GM23338 (cell line): ENCODE data around the gene APOA1. TPM values are rescaled to one million over a fixed set of nuclear protein-coding genes. Genes with fewer than 3 reads are reported as not detected.

Experiments used
- ATAC-seq: fragments of 200-7000 bp; cut with Tn5 transposase; 3 replicates; pipeline ENCODE4 v1.9.1; 2020
- DNase-seq: peaks from one replicate; pipeline ENCODE4 v3.0.0-alpha.2; 2015; ENCODE audit warnings: low spot score
- H2AFZ ChIP-seq: fragments of 200-600 bp; sonication (generic); 2 replicates; pipeline ENCODE4 v1.8.0; 2016; ENCODE audit warnings: antibody characterized with exemption, mild to moderate bottlenecking, moderate library complexity
- H3F3A ChIP-seq: fragments of 200-600 bp; sonication (generic); replicated peaks from 2 replicates; pipeline ENCODE4 v1.8.0; 2017; ENCODE audit warnings: antibody characterized with exemption, mixed run types, low read depth
- H3K27ac ChIP-seq: fragments of 200-600 bp; sonication (generic); 2 replicates; pipeline ENCODE4 v1.6.1; 2016; ENCODE audit warnings: low read depth
- H3K27me3 ChIP-seq: fragments of 200-600 bp; sonication (generic); 2 replicates; pipeline ENCODE4 v1.8.0; 2016; ENCODE audit warnings: mild to moderate bottlenecking, mixed run types, moderate library complexity; ENCODE audit not compliant: insufficient read depth
- H3K36me3 ChIP-seq: fragments of 200-600 bp; sonication (generic); 2 replicates; pipeline ENCODE4 v1.8.0; 2016; ENCODE audit warnings: mild to moderate bottlenecking; ENCODE audit not compliant: insufficient read depth
- H3K4me1 ChIP-seq: fragments of 200-600 bp; sonication (generic); 2 replicates; pipeline ENCODE4 v1.8.0; 2016; ENCODE audit warnings: mild to moderate bottlenecking, moderate library complexity; ENCODE audit not compliant: insufficient read depth
- H3K4me2 ChIP-seq: fragments of 200-600 bp; sonication (generic); 2 replicates; pipeline ENCODE4 v1.7.1; 2017; ENCODE audit warnings: mixed run types
- H3K4me3 ChIP-seq: fragments of 200-600 bp; sonication (generic); 2 replicates; pipeline ENCODE4 v1.6.1; 2016; ENCODE audit warnings: mixed run types
- H3K79me2 ChIP-seq: fragments of 200-600 bp; sonication (generic); replicated peaks from 2 replicates; pipeline ENCODE4 v1.8.0; 2017; ENCODE audit warnings: mild to moderate bottlenecking; ENCODE audit not compliant: insufficient read depth
- H3K9me2 ChIP-seq: fragments of 200-600 bp; sonication (generic); 2 replicates; pipeline ENCODE4 v1.8.0; 2017; ENCODE audit not compliant: insufficient read depth
- H4K20me1 ChIP-seq: fragments of 200-600 bp; sonication (generic); replicated peaks from 2 replicates; pipeline ENCODE4 v1.8.0; 2017; ENCODE audit warnings: mild to moderate bottlenecking; ENCODE audit not compliant: insufficient read depth
- H3K27ac Mint-ChIP-seq: 2 replicates; pipeline ENCODE4 v1.8.0; 2020; ENCODE audit warnings: inconsistent platforms, mild to moderate bottlenecking, moderate library complexity, mixed read lengths
- H3K27me3 Mint-ChIP-seq: 3 replicates; pipeline ENCODE4 v1.8.0; 2022; ENCODE audit warnings: low read depth, mild to moderate bottlenecking, moderate library complexity, mixed read lengths, inconsistent platforms; ENCODE audit not compliant: insufficient read depth, poor library complexity
- H3K36me3 Mint-ChIP-seq: 3 replicates; pipeline ENCODE4 v1.8.0; 2021; ENCODE audit warnings: low read depth, mild to moderate bottlenecking, inconsistent platforms, moderate library complexity, mixed read lengths
- H3K4me1 Mint-ChIP-seq: 3 replicates; pipeline ENCODE4 v1.8.0; 2020; ENCODE audit warnings: mild to moderate bottlenecking, inconsistent platforms, mixed read lengths
- H3K4me3 Mint-ChIP-seq: 3 replicates; pipeline ENCODE4 v1.8.0; 2021; ENCODE audit warnings: moderate library complexity, mild to moderate bottlenecking, inconsistent platforms, mixed read lengths
- H3K9me3 Mint-ChIP-seq: 3 replicates; pipeline ENCODE4 v1.8.0; 2020; ENCODE audit warnings: moderate library complexity, mild to moderate bottlenecking, inconsistent platforms, mixed read lengths
- CREB1 ChIP-seq: fragments of 250-450 bp; sonication (Bioruptor Pico); IDR thresholded peaks from 2 replicates; pipeline ENCODE4 v1.5.0; 2020; ENCODE audit warnings: low read depth, mild to moderate bottlenecking, moderate library complexity
- ETS1 ChIP-seq: IDR thresholded peaks from 2 replicates; pipeline ENCODE4 v1.6.1; 2016; ENCODE audit warnings: antibody characterized with exemption
- EZH2 ChIP-seq: fragments of 200-600 bp; sonication (generic); IDR thresholded peaks from one replicate; pipeline ENCODE4 v1.8.0; 2017; ENCODE audit warnings: antibody characterized with exemption, mild to moderate bottlenecking, low read depth; ENCODE audit not compliant: unreplicated experiment
- EZH2phosphoT487 ChIP-seq: fragments of 200-600 bp; sonication (generic); IDR thresholded peaks from one replicate; pipeline ENCODE4 v1.8.1; 2018; ENCODE audit warnings: antibody characterized with exemption; ENCODE audit not compliant: unreplicated experiment
- JUNB ChIP-seq: IDR thresholded peaks from one replicate; pipeline ENCODE4 v1.6.1; 2016; ENCODE audit warnings: antibody characterized with exemption; ENCODE audit not compliant: unreplicated experiment
- NANOG ChIP-seq: IDR thresholded peaks from 2 replicates; pipeline ENCODE4 v1.6.1; 2016; ENCODE audit warnings: antibody characterized with exemption, borderline replicate concordance
- POLR2AphosphoS5 ChIP-seq: IDR thresholded peaks from 2 replicates; pipeline ENCODE4 v1.6.1; 2016; ENCODE audit warnings: antibody characterized with exemption, low read depth
- REST ChIP-seq: IDR thresholded peaks from one replicate; pipeline ENCODE4 v1.6.1; 2018; ENCODE audit warnings: antibody characterized with exemption; ENCODE audit not compliant: unreplicated experiment
- STAT1 ChIP-seq: IDR thresholded peaks from one replicate; pipeline ENCODE4 v1.6.1; 2016; ENCODE audit warnings: antibody characterized with exemption; ENCODE audit not compliant: unreplicated experiment
- ZNF114 ChIP-seq: fragments of 250-450 bp; sonication (Bioruptor Pico); IDR thresholded peaks from 2 replicates; pipeline ENCODE4 v1.5.0; 2020; ENCODE audit warnings: mild to moderate bottlenecking, moderate library complexity
- ZNF331 ChIP-seq: fragments of 250-450 bp; sonication (Bioruptor Pico); IDR thresholded peaks from 2 replicates; pipeline ENCODE4 v1.5.0; 2020; ENCODE audit warnings: low read depth, mild to moderate bottlenecking, moderate library complexity
- ZNF462 ChIP-seq: fragments of 250-450 bp; sonication (Bioruptor Pico); IDR thresholded peaks from 2 replicates; pipeline ENCODE4 v1.5.0; 2020; ENCODE audit warnings: mild to moderate bottlenecking, moderate library complexity
- polyA plus RNA-seq: library from polyadenylated mRNA; unstranded; fragments of >200 nt; fragmentation: Nextera tagmentation; extraction: Ambion mirVana; gene quantifications from 2 replicates; pipeline ENCODE4 v1.2.1, GENCODE V29; 2016
- total RNA-seq: library from RNA; depleted of rRNA; stranded (reverse); fragments of >200 nt; shearing (Covaris generic); gene quantifications from 2 replicates; pipeline ENCODE4 v1.2.3, GENCODE V29; 2014
- TF ChIP-seq, protein P1 (sequence below), 2 experiments: fragments of 200-600 bp in 1 of 2; sonication (generic) in 1 of 2; conservative IDR thresholded peaks; 2 replicates each; pipeline versions ENCODE4 v1.5.1 to v1.6.1; 2016 to 2017; ENCODE audit warnings: antibody characterized with exemption in 2 of 2, low read depth in 2 of 2, mild to moderate bottlenecking in 2 of 2, moderate library complexity in 1 of 2

The APOA1 gene
- total and polyA plus RNA-seq, 2 experiments from 2014 or later = 0.60 TPM; not detected in 1

GRCh38 chr11:116831790-116832349, 5.6 kb downstream of the APOA1 start:
- Mint-ChIP-seq H3K27me3 (peaks cover 12% of the 10 kb centered on the region), H3K4me3 (no peak overlapping the region), H3K9me3 (no peaks in the 10 kb centered on the region)

More at GRCh38 chr11:116831790-116832349, 5.6 kb downstream of the APOA1 start:
- Histone ChIP-seq H3K27ac (no peak overlapping the region), H3K27me3 (no peaks in the 10 kb centered on the region), H3K9me2 (no peaks in the 10 kb centered on the region), H2AFZ (no peak overlapping the region), H4K20me1 (no peaks in the 10 kb centered on the region), H3K36me3 (no peaks in the 10 kb centered on the region), H3K79me2 (no peaks in the 10 kb centered on the region), H3F3A (0 out of 2 replicates have a peak, but pooled peaks cover 3% of the 10 kb centered on the region), H3K4me3 (no peak overlapping the region), H3K4me2 (no peak overlapping the region), H3K4me1 (peaks cover 6% of the 10 kb centered on the region; the same call in 1 of the 2 replicates)
- ATAC-seq = no peak
- Mint-ChIP-seq H3K4me1 (peaks cover 9% of the 10 kb centered on the region), H3K36me3 (no peaks in the 10 kb centered on the region), H3K27ac (no peak overlapping the region)
- TF ChIP-seq ETS1 (no peak), ZNF462 (CRISPR knock-in tag) (no peak), ZNF331 (CRISPR knock-in tag) (no peak), POLR2AphosphoS5 (no peak), EZH2phosphoT487 (no peak), ZNF114 (CRISPR knock-in tag) (no peak), NANOG (no peak), STAT1 (no peak), REST (no peak), EZH2 (no peak), JUNB (no peak), CREB1 (no peak)
- TF ChIP-seq, protein P1, sequence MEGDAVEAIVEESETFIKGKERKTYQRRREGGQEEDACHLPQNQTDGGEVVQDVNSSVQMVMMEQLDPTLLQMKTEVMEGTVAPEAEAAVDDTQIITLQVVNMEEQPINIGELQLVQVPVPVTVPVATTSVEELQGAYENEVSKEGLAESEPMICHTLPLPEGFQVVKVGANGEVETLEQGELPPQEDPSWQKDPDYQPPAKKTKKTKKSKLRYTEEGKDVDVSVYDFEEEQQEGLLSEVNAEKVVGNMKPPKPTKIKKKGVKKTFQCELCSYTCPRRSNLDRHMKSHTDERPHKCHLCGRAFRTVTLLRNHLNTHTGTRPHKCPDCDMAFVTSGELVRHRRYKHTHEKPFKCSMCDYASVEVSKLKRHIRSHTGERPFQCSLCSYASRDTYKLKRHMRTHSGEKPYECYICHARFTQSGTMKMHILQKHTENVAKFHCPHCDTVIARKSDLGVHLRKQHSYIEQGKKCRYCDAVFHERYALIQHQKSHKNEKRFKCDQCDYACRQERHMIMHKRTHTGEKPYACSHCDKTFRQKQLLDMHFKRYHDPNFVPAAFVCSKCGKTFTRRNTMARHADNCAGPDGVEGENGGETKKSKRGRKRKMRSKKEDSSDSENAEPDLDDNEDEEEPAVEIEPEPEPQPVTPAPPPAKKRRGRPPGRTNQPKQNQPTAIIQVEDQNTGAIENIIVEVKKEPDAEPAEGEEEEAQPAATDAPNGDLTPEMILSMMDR (conservative IDR thresholded peaks at IDR 0.05; ENCODE audit: low read depth in 2 of 2) = no peak
- no peak for DNase-seq
